Measurements from ENCODE around the gene POLR2L.

POLR2L gene

DNA sequence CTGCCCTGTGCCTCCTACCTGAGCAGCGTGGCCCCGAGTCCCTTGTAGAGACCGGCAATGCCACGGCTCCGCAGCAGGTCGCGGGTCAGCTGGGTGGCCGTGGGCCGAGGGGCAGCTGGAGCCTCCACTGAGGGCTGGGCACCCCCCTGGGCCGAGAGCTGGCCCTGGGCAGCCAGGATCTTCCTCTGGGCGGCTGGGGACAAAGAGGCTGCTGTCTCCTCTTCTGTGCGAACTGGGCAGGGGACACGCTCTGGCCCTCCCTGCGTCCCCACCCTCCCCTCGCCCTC is 49.9 kb downstream of the POLR2L start:
- no peak for DNase-seq

DNA sequence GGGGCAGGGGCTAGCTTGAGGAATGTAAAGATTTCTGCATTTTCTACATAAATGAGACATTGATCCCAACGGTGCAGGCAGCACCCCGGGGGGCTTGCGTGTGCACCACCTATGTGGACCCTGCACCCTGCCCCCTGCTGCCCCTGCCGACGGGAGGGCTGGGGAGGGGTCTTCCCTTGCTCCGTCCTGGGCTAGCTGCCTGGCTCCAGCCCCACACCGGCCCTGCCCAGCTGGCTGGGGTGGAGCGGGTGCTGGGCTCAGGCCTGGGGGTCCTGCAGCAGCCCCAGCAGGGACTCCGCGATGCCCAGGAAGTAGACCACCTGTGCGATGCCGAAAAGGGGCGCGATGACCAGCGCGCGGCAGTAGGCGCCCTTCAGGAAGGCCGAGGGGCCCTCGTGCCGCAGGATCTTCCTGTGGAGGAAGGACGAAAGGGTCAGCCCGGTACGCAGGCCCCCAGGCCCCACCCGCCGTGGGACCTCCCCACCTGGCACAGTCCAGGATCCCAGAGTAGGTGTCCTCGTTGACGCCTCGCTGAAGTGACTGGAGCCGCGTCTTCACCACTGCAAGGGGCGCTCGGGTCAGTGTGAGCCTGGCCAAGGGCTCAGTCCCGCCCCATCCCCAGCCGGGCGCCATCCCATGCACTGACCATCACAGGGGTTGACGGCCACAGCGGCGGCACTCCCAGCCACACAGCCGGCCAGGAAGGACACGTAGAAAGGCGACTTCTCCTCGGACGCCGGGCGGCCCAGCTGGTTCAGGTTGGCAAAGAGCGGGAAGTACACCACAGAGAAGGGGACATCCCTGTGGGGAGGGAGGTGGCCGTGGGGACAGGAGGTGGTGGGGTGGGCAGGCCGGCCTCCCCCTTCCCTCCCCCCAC is 50.4 kb downstream of the POLR2L start:
- no peak for DNase-seq

DNA sequence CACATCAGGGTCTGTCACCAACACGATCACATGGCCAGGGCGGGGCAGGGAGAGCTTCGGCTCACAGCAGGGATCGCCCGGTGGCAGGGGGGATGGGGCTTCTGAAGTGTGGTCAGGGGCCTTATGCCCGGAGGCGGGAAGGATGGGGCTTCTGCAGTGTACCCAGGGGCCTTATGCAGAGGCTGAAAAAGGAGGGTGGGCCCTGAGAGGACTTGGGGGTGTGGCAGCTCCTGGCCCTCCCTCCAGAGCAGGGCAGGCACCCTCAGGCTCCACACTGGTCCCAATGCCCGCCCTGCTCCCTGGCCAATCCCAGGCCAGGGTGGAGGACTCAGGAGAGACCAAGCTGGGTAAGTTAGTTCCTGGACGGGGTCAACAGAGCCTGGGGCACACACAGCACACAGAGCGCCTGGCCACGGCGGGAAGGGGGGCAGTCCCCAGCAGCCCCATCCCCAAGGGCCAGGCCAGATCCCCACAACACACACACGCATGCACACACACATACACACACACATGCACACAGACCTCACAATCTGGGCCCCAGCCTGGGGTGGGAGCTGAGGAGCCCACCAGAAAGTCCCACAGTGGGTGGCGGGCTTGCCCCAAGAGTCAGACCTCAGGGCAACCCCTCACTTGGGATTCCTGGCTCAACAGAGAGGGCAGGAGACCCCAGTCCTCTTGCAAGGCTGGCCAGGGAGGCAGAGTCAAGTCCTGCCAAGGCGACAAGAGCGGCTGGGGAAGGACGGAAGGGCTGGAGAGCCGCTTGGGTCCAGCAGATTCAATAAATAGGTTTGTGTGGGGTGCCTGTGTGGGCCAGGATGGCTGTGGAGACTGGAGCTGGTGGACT is 51.4 kb downstream of the POLR2L start:
- DNase-seq, result no peak

DNA sequence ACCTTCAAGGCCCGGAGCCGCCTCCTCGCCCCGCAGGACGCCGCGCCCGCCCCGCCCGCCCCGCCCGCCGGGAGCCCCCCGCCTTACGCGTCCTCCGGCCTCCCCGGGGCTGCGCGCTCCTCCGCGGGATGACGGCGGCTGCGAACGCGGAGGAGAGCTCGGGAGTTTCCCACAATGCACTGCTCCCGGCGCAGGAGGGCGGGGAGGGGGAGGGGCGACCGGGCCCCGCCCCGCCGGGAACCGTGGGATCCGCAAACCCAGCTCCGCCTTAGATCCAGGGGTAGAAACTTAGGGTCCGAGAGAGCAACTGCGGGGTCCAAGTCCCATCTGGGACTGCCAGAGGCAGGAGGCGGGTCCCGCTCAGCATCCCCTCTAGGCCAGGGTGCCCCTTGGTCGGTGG is 52.4 kb downstream of the POLR2L start, which contains the start of gene CEND1:
CEND1 (minus strand) TSS at position 148 of the 400 bp plus-strand sequence. CDS start 1,514 bp downstream, outside the sequence.
- DNase-seq, result no peak
